GM23338 (cell line): ENCODE measurements around the gene SLBP. TPM values are rescaled to one million over a fixed set of nuclear protein-coding genes. Genes with fewer than 3 reads are reported as not detected.

ENCODE experiments used
- ATAC-seq: fragments of 200-7000 bp; cut with Tn5 transposase; 3 replicates; pipeline ENCODE4 v1.9.1; 2020
- DNase-seq: peaks from one replicate; pipeline ENCODE4 v3.0.0-alpha.2; 2015; ENCODE audit warnings: low spot score
- H2AFZ ChIP-seq: fragments of 200-600 bp; sonication (generic); 2 replicates; pipeline ENCODE4 v1.8.0; 2016; ENCODE audit warnings: antibody characterized with exemption, mild to moderate bottlenecking, moderate library complexity
- H3F3A ChIP-seq: fragments of 200-600 bp; sonication (generic); replicated peaks from 2 replicates; pipeline ENCODE4 v1.8.0; 2017; ENCODE audit warnings: antibody characterized with exemption, mixed run types, low read depth
- H3K27ac ChIP-seq: fragments of 200-600 bp; sonication (generic); 2 replicates; pipeline ENCODE4 v1.6.1; 2016; ENCODE audit warnings: low read depth
- H3K27me3 ChIP-seq: fragments of 200-600 bp; sonication (generic); 2 replicates; pipeline ENCODE4 v1.8.0; 2016; ENCODE audit warnings: mild to moderate bottlenecking, mixed run types, moderate library complexity; ENCODE audit not compliant: insufficient read depth
- H3K36me3 ChIP-seq: fragments of 200-600 bp; sonication (generic); 2 replicates; pipeline ENCODE4 v1.8.0; 2016; ENCODE audit warnings: mild to moderate bottlenecking; ENCODE audit not compliant: insufficient read depth
- H3K4me1 ChIP-seq: fragments of 200-600 bp; sonication (generic); 2 replicates; pipeline ENCODE4 v1.8.0; 2016; ENCODE audit warnings: mild to moderate bottlenecking, moderate library complexity; ENCODE audit not compliant: insufficient read depth
- H3K4me2 ChIP-seq: fragments of 200-600 bp; sonication (generic); 2 replicates; pipeline ENCODE4 v1.7.1; 2017; ENCODE audit warnings: mixed run types
- H3K4me3 ChIP-seq: fragments of 200-600 bp; sonication (generic); 2 replicates; pipeline ENCODE4 v1.6.1; 2016; ENCODE audit warnings: mixed run types
- H3K79me2 ChIP-seq: fragments of 200-600 bp; sonication (generic); replicated peaks from 2 replicates; pipeline ENCODE4 v1.8.0; 2017; ENCODE audit warnings: mild to moderate bottlenecking; ENCODE audit not compliant: insufficient read depth
- H3K9me2 ChIP-seq: fragments of 200-600 bp; sonication (generic); 2 replicates; pipeline ENCODE4 v1.8.0; 2017; ENCODE audit not compliant: insufficient read depth
- H4K20me1 ChIP-seq: fragments of 200-600 bp; sonication (generic); replicated peaks from 2 replicates; pipeline ENCODE4 v1.8.0; 2017; ENCODE audit warnings: mild to moderate bottlenecking; ENCODE audit not compliant: insufficient read depth
- H3K27ac Mint-ChIP-seq: 2 replicates; pipeline ENCODE4 v1.8.0; 2020; ENCODE audit warnings: inconsistent platforms, mild to moderate bottlenecking, moderate library complexity, mixed read lengths
- H3K27me3 Mint-ChIP-seq: 3 replicates; pipeline ENCODE4 v1.8.0; 2022; ENCODE audit warnings: low read depth, mild to moderate bottlenecking, moderate library complexity, mixed read lengths, inconsistent platforms; ENCODE audit not compliant: insufficient read depth, poor library complexity
- H3K36me3 Mint-ChIP-seq: 3 replicates; pipeline ENCODE4 v1.8.0; 2021; ENCODE audit warnings: low read depth, mild to moderate bottlenecking, inconsistent platforms, moderate library complexity, mixed read lengths
- H3K4me1 Mint-ChIP-seq: 3 replicates; pipeline ENCODE4 v1.8.0; 2020; ENCODE audit warnings: mild to moderate bottlenecking, inconsistent platforms, mixed read lengths
- H3K4me3 Mint-ChIP-seq: 3 replicates; pipeline ENCODE4 v1.8.0; 2021; ENCODE audit warnings: moderate library complexity, mild to moderate bottlenecking, inconsistent platforms, mixed read lengths
- H3K9me3 Mint-ChIP-seq: 3 replicates; pipeline ENCODE4 v1.8.0; 2020; ENCODE audit warnings: moderate library complexity, mild to moderate bottlenecking, inconsistent platforms, mixed read lengths
- CREB1 ChIP-seq: fragments of 250-450 bp; sonication (Bioruptor Pico); IDR thresholded peaks from 2 replicates; pipeline ENCODE4 v1.5.0; 2020; ENCODE audit warnings: low read depth, mild to moderate bottlenecking, moderate library complexity
- CTCF ChIP-seq, 2 experiments: fragments of 200-600 bp in 1 of 2; sonication (generic) in 1 of 2; conservative IDR thresholded peaks; 2 replicates each; pipeline versions ENCODE4 v1.5.1 to v1.6.1; 2016 to 2017; ENCODE audit warnings: antibody characterized with exemption in 2 of 2, low read depth in 2 of 2, mild to moderate bottlenecking in 2 of 2, moderate library complexity in 1 of 2
- ETS1 ChIP-seq: IDR thresholded peaks from 2 replicates; pipeline ENCODE4 v1.6.1; 2016; ENCODE audit warnings: antibody characterized with exemption
- EZH2 ChIP-seq: fragments of 200-600 bp; sonication (generic); IDR thresholded peaks from one replicate; pipeline ENCODE4 v1.8.0; 2017; ENCODE audit warnings: antibody characterized with exemption, mild to moderate bottlenecking, low read depth; ENCODE audit not compliant: unreplicated experiment
- EZH2phosphoT487 ChIP-seq: fragments of 200-600 bp; sonication (generic); IDR thresholded peaks from one replicate; pipeline ENCODE4 v1.8.1; 2018; ENCODE audit warnings: antibody characterized with exemption; ENCODE audit not compliant: unreplicated experiment
- JUNB ChIP-seq: IDR thresholded peaks from one replicate; pipeline ENCODE4 v1.6.1; 2016; ENCODE audit warnings: antibody characterized with exemption; ENCODE audit not compliant: unreplicated experiment
- NANOG ChIP-seq: IDR thresholded peaks from 2 replicates; pipeline ENCODE4 v1.6.1; 2016; ENCODE audit warnings: antibody characterized with exemption, borderline replicate concordance
- POLR2AphosphoS5 ChIP-seq: IDR thresholded peaks from 2 replicates; pipeline ENCODE4 v1.6.1; 2016; ENCODE audit warnings: antibody characterized with exemption, low read depth
- REST ChIP-seq: IDR thresholded peaks from one replicate; pipeline ENCODE4 v1.6.1; 2018; ENCODE audit warnings: antibody characterized with exemption; ENCODE audit not compliant: unreplicated experiment
- STAT1 ChIP-seq: IDR thresholded peaks from one replicate; pipeline ENCODE4 v1.6.1; 2016; ENCODE audit warnings: antibody characterized with exemption; ENCODE audit not compliant: unreplicated experiment
- ZNF114 ChIP-seq: fragments of 250-450 bp; sonication (Bioruptor Pico); IDR thresholded peaks from 2 replicates; pipeline ENCODE4 v1.5.0; 2020; ENCODE audit warnings: mild to moderate bottlenecking, moderate library complexity
- ZNF331 ChIP-seq: fragments of 250-450 bp; sonication (Bioruptor Pico); IDR thresholded peaks from 2 replicates; pipeline ENCODE4 v1.5.0; 2020; ENCODE audit warnings: low read depth, mild to moderate bottlenecking, moderate library complexity
- ZNF462 ChIP-seq: fragments of 250-450 bp; sonication (Bioruptor Pico); IDR thresholded peaks from 2 replicates; pipeline ENCODE4 v1.5.0; 2020; ENCODE audit warnings: mild to moderate bottlenecking, moderate library complexity
- polyA plus RNA-seq: library from polyadenylated mRNA; unstranded; fragments of >200 nt; fragmentation: Nextera tagmentation; extraction: Ambion mirVana; gene quantifications from 2 replicates; pipeline ENCODE4 v1.2.1, GENCODE V29; 2016
- total RNA-seq: library from RNA; depleted of rRNA; stranded (reverse); fragments of >200 nt; shearing (Covaris generic); gene quantifications from 2 replicates; pipeline ENCODE4 v1.2.3, GENCODE V29; 2014

The SLBP gene
- total and polyA plus RNA-seq, 2 experiments from 2014 or later, result 54.4 to 58.6 TPM

GRCh38 chr4:1715002-1715758, 3.1 kb upstream of the SLBP start:
- Histone ChIP-seq H3K36me3 (no peaks in the 10 kb centered on the region), H3K9me2 (no peaks in the 10 kb centered on the region), H3F3A (peaks cover 16% of the 10 kb centered on the region), H3K4me2 (no peak overlapping the region), H3K79me2 (peaks cover 38% of the 10 kb centered on the region), H3K4me3 (no peak overlapping the region), H4K20me1 (peaks cover 15% of the 10 kb centered on the region), H3K27me3 (no peaks in the 10 kb centered on the region), H3K4me1 (peaks cover 17% of the 10 kb centered on the region; the same call in 1 of the 2 replicates), H3K27ac (no peak overlapping the region), H2AFZ (no peak overlapping the region)
- H3K27me3 Mint-ChIP-seq, result peaks cover 24% of the 10 kb centered on the region
- 0 out of 3 replicates have a peak overlapping the region, but pooled peaks have one; percentile 24 for H3K4me3 Mint-ChIP-seq
- peak overlapping the region; percentile 74; the same call in 1 of the 2 replicates for H3K27ac Mint-ChIP-seq
- DNase-seq, result no peak
- H3K36me3 Mint-ChIP-seq, result peaks cover 19% of the 10 kb centered on the region
- TF ChIP-seq ZNF462, result no peak
- no peak for TF ChIP-seq CREB1 (CRISPR knock-in tag)
- no peak for TF ChIP-seq ZNF331 (CRISPR knock-in tag)
- TF ChIP-seq NANOG, result no peak
- TF ChIP-seq REST, result no peak
- TF ChIP-seq CTCF (conservative IDR thresholded peaks at IDR 0.05; ENCODE audit: low read depth in 2 of 2), result no peak
- TF ChIP-seq ETS1, result no peak
- no peak for TF ChIP-seq STAT1
- TF ChIP-seq EZH2phosphoT487, result no peak
- TF ChIP-seq EZH2, result no peak
- TF ChIP-seq JUNB, result no peak
- no peak for TF ChIP-seq ZNF114 (CRISPR knock-in tag)
- no peak for TF ChIP-seq POLR2AphosphoS5
- H3K9me3 Mint-ChIP-seq, result no peaks in the 10 kb centered on the region
- H3K4me1 Mint-ChIP-seq, result peaks cover 25% of the 10 kb centered on the region
- no peak for ATAC-seq
